Gastrocnemius medialis (tissue), 4 donors: ENCODE measurements around the gene AUTS2. TPM values are rescaled to one million over a fixed set of nuclear protein-coding genes. Genes with fewer than 3 reads are reported as not detected.

Source experiments
- ATAC-seq, 2 donors: fragments of 150-250 bp; one replicate each; pipeline ENCODE4 v1.9.1; 2016
- DNase-seq, 2 donors: peaks; one replicate each; pipeline ENCODE4 v3.0.0-alpha.2; 2019
- H3K27ac ChIP-seq, 4 donors: fragments of 200-600 bp; sonication (generic); 1 replicate in 1 of 4; 2 replicates in 3 of 4; pipeline ENCODE4 v1.5.1; 2016 to 2018; ENCODE audit warnings: mild to moderate bottlenecking in 2 of 4, moderate library complexity in 1 of 4
- H3K27me3 ChIP-seq, 3 donors: fragments of 200-600 bp; sonication (generic) in 2 of 3; 1 replicate in 1 of 3; 2 replicates in 2 of 3; pipeline versions ENCODE4 v1.5.1 to v1.6.0; 2016 to 2019; ENCODE audit warnings: mild to moderate bottlenecking in 1 of 3, moderate library complexity in 1 of 3
- H3K36me3 ChIP-seq, 2 donors: fragments of 200-600 bp; sonication (generic) in 1 of 2; one replicate each; pipeline ENCODE4 v1.5.1; 2017 to 2018
- H3K4me1 ChIP-seq, 2 donors: fragments of 200-600 bp; sonication (generic) in 1 of 2; one replicate each; pipeline ENCODE4 v1.5.1; 2016 to 2017; ENCODE audit warnings: mild to moderate bottlenecking in 2 of 2
- H3K4me3 ChIP-seq, 4 donors: fragments of 200-600 bp; sonication (generic) in 3 of 4; 1 replicate in 1 of 4; 2 replicates in 3 of 4; pipeline ENCODE4 v1.5.1; 2016 to 2019; ENCODE audit warnings: mild to moderate bottlenecking in 2 of 4
- H3K9me3 ChIP-seq, 3 donors: fragments of 200-600 bp; sonication (generic) in 2 of 3; 1 replicate in 1 of 3; 2 replicates in 2 of 3; pipeline ENCODE4 v1.5.1; 2016 to 2019
- POLR2A ChIP-seq, 2 donors: fragments of 450-650 bp; IDR thresholded peaks; one replicate each; pipeline ENCODE4 v1.6.1; 2017; ENCODE audit warnings: antibody characterized with exemption in 2 of 2, mild to moderate bottlenecking in 2 of 2, moderate library complexity in 2 of 2
- in situ Hi-C, 4 donors: fragments of 200-750 bp; cut with MboI; loops; one replicate each; pipeline versions ENCODE4 v1.15.0 to v1.8.0; 2017; ENCODE audit warnings: low sequenced_read_pairs in 4 of 4
- intact Hi-C: fragments of 100-400 bp; cut with DNase I; formaldehyde crosslinking; loops from one replicate; pipeline ENCODE4 v1.15.1; 2023; ENCODE audit warnings: low total_unique reads
- total RNA-seq, 4 donors: library from RNA; depleted of rRNA; stranded (reverse); fragments of >200 nt; gene quantifications; one replicate each; pipeline versions ENCODE4 v1.1.0 to v1.2.3, GENCODE V29; 2016
- TF ChIP-seq, protein P1 (sequence below), 5 experiments: fragments of 450-650 bp in 3 of 5; fragments of 200-600 bp in 2 of 5; sonication (generic) in 2 of 5; IDR thresholded peaks in 4 of 5; conservative IDR thresholded peaks in 1 of 5; 1 replicate in 4 of 5; 2 replicates in 1 of 5; pipeline ENCODE4 v1.5.1; 2016 to 2019; ENCODE audit warnings: antibody characterized with exemption in 5 of 5, mild to moderate bottlenecking in 3 of 5, moderate library complexity in 3 of 5

Gene AUTS2
- total RNA-seq, 4 donors from 2014 or later, result 2.5 to 16.2 (median 8.5) TPM

DNA sequence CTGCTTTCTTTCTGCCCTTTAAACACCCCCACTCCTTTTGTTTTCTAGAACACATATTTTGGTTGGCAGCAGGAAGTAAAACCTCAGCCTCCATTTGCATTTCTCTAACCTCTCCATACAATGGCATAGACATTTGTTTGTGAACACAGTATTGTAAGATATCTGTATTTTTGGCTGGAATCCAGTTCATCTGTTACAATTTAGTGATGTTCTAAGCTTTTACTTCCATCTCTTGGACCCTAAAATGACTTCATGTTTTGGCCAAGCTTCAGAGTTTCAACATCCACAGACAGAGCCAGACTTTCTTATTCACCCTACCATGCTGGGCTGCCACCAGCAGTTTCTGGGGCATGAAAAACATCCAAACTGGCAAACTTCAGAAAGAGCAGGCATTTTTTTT lies 21.1 kb upstream of the AUTS2 start:
- peak in 1 of 2 donors; percentile 44 for ATAC-seq

DNA sequence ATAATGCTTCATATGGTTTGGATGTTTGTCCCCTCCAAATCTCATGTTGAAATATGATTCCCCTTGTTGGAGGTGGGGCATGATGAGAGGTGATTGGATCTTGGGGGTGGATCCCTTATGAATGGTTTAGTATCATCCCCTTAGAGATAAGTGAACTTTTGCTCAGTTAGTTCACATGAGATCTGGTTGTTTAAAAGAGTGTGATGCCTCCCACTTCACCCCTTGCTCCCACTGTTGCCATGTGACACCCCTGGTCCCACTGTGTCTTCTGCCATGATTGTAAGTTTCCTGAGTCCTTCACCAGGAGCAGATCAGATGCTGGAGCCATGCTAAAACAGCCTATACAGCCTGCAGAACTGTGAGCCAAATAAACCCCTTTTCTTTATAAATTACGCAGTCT lies 13.1 kb upstream of the AUTS2 start:
- ATAC-seq, result no peak
- H3K36me3 ChIP-seq, result no peaks in the 10 kb centered on the region
- H3K9me3 ChIP-seq, result no peaks in the 10 kb centered on the region
- DNase-seq, result no peak
- H3K27ac ChIP-seq, result no peak overlapping the region
- TF ChIP-seq, protein P1, sequence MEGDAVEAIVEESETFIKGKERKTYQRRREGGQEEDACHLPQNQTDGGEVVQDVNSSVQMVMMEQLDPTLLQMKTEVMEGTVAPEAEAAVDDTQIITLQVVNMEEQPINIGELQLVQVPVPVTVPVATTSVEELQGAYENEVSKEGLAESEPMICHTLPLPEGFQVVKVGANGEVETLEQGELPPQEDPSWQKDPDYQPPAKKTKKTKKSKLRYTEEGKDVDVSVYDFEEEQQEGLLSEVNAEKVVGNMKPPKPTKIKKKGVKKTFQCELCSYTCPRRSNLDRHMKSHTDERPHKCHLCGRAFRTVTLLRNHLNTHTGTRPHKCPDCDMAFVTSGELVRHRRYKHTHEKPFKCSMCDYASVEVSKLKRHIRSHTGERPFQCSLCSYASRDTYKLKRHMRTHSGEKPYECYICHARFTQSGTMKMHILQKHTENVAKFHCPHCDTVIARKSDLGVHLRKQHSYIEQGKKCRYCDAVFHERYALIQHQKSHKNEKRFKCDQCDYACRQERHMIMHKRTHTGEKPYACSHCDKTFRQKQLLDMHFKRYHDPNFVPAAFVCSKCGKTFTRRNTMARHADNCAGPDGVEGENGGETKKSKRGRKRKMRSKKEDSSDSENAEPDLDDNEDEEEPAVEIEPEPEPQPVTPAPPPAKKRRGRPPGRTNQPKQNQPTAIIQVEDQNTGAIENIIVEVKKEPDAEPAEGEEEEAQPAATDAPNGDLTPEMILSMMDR (IDR thresholded peaks at IDR 0.05 in 4 of 5, conservative IDR thresholded peaks at IDR 0.05 in 1 of 5), result no peak
- TF ChIP-seq POLR2A (IDR thresholded peaks at IDR 0.05), result no peak
- peaks cover 0 to 8% of the 10 kb centered on the region in 2 donors for H3K4me1 ChIP-seq
- H3K4me3 ChIP-seq, result no peak overlapping the region
- in situ Hi-C loops, result no loop called here
- no peaks in the 10 kb centered on the region for H3K27me3 ChIP-seq
- intact Hi-C loops, result no loop called here

More for the DNA sequence above, 21.1 kb upstream of the AUTS2 start:
- no peaks in the 10 kb centered on the region for H3K4me1 ChIP-seq
- in situ Hi-C loops, result no loop called here
- no peak for TF ChIP-seq POLR2A (IDR thresholded peaks at IDR 0.05)
- TF ChIP-seq, protein P1 (IDR thresholded peaks at IDR 0.05 in 4 of 5, conservative IDR thresholded peaks at IDR 0.05 in 1 of 5), result no peak
- no peaks in the 10 kb centered on the region for H3K36me3 ChIP-seq
- peaks cover 0 to 4% (median 0%) of the 10 kb centered on the region in 3 donors for H3K27me3 ChIP-seq
- H3K27ac ChIP-seq, result no peak overlapping the region
- H3K9me3 ChIP-seq, result no peaks in the 10 kb centered on the region
- intact Hi-C loops, result no loop called here
- no peak overlapping the region for H3K4me3 ChIP-seq
- DNase-seq, result no peak

DNA sequence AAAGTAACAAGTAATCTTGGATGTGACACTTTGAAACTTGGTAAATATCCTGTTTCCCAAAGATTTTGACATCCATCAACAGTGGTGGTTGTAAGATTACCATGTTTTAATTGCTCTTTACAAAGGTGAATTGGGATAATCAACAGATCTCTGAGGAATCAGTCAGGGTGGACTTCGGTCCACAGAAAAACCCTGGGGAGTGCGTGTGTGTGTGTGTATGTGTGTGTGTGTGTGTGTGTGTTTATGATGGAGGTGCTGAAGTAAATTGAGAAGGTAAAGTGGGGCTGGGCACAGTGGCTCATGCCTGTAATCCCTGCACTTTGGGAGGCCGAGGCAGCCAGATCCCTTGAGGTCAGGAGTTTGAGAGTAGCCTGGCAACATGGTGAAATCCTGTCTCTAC lies 12.0 kb upstream of the AUTS2 start:
- H3K27me3 ChIP-seq, result no peaks in the 10 kb centered on the region
- no peak overlapping the region for H3K4me3 ChIP-seq
- intact Hi-C loops (no loop called here), in situ Hi-C loops (no loop called here)
- TF ChIP-seq POLR2A (IDR thresholded peaks at IDR 0.05), result no peak
- TF ChIP-seq, protein P1 (IDR thresholded peaks at IDR 0.05 in 4 of 5, conservative IDR thresholded peaks at IDR 0.05 in 1 of 5), result no peak
- H3K9me3 ChIP-seq, result no peaks in the 10 kb centered on the region
- DNase-seq (no peak), ATAC-seq (no peak)
- H3K27ac ChIP-seq, result no peak overlapping the region
- peaks cover 0 to 8% of the 10 kb centered on the region in 2 donors for H3K4me1 ChIP-seq
- no peaks in the 10 kb centered on the region for H3K36me3 ChIP-seq

DNA sequence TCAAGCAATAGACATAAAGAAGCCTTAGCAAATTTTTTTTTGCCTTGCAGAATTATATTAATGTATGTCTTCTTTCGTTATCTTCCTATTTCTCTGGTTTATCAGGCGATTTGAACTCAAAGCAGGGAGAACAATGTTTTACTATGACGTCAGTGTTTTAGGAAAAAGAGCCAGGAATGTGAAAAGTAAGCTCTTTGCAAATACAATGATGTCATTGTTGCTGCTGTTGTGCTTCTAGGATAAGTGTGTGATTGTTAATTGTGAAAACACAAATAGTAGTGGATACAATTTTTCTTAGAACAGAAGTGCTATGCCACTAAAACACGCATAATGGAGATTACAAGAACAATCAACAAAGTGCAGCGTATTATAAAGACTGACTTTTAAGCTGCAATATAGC lies 9.5 kb upstream of the AUTS2 start:
- Histone ChIP-seq H3K27me3 (no peaks in the 10 kb centered on the region), H3K4me3 (no peak overlapping the region), H3K27ac (no peak overlapping the region), H3K36me3 (no peaks in the 10 kb centered on the region), H3K9me3 (no peaks in the 10 kb centered on the region), H3K4me1 (peaks cover 0 to 8% of the 10 kb centered on the region in 2 donors)
- no peak for TF ChIP-seq POLR2A (IDR thresholded peaks at IDR 0.05)
- TF ChIP-seq, protein P1 (IDR thresholded peaks at IDR 0.05 in 4 of 5, conservative IDR thresholded peaks at IDR 0.05 in 1 of 5), result no peak
- no peak for ATAC-seq
- DNase-seq, result no peak
- in situ Hi-C loops, result no loop called here
- intact Hi-C loops, result no loop called here

DNA sequence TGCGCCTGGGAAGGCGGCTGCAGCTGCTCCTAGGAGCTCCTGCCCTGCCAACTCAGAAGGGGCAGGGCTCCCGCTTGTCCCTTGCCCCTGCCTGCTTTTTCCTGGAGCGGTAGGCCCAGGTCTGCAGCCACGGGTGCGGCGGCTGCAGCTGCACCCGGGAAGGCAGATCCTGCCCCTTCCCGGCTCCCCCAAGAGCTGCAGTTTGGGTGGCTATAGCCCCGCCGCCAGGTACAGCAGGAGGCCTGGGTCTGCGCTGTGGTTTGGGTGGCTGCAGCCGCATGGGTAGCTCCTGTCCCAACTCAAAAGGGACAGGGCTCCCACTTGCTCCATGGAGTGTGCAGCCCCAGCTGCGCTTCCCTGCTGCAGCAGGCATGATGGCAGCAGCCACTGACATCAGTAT lies 6.5 kb upstream of the AUTS2 start:
- H3K36me3 ChIP-seq, result no peaks in the 10 kb centered on the region
- in situ Hi-C loops, result no loop called here
- no peaks in the 10 kb centered on the region for H3K27me3 ChIP-seq
- no peak for DNase-seq
- H3K9me3 ChIP-seq, result no peaks in the 10 kb centered on the region
- no peak overlapping the region for H3K27ac ChIP-seq
- intact Hi-C loops, result no loop called here
- TF ChIP-seq, protein P1 (IDR thresholded peaks at IDR 0.05 in 4 of 5, conservative IDR thresholded peaks at IDR 0.05 in 1 of 5), result no peak
- no peak for TF ChIP-seq POLR2A (IDR thresholded peaks at IDR 0.05)
- H3K4me3 ChIP-seq, result no peak overlapping the region
- ATAC-seq, result no peak
- peaks cover 0 to 13% of the 10 kb centered on the region in 2 donors for H3K4me1 ChIP-seq
